Neuron (in vitro differentiated cells): ENCODE results near the gene STK11.
A peak's percentile ranks its signal among the peaks of the same experiment; 100 is the strongest.
"Not testable (repeated sequence)": the region's sequence is repeated elsewhere in the genome, so short reads cannot be mapped to it uniquely, and the experiment has no call there.

Experiments used
- H2AFZ ChIP-seq: one replicate; pipeline ENCODE4 v1.6.1; 2013; ENCODE audit warnings: low read depth, mild to moderate bottlenecking, inconsistent platforms, low read length, moderate library complexity
- H3K27me3 ChIP-seq: one replicate; pipeline ENCODE4 v1.6.1; 2013; ENCODE audit warnings: low read length; ENCODE audit not compliant: insufficient read depth
- H3K36me3 ChIP-seq: one replicate; pipeline ENCODE4 v1.6.1; 2013; ENCODE audit warnings: low read length; ENCODE audit not compliant: insufficient read depth
- H3K4me1 ChIP-seq: one replicate; pipeline ENCODE4 v1.6.1; 2013; ENCODE audit warnings: low read length; ENCODE audit not compliant: insufficient read depth
- H3K4me3 ChIP-seq: 2 replicates; pipeline ENCODE4 v1.5.1; 2013; ENCODE audit warnings: mild to moderate bottlenecking, low read length, moderate library complexity
- H3K9me3 ChIP-seq: one replicate; pipeline ENCODE4 v1.6.1; 2013; ENCODE audit warnings: low read length

STK11 gene

DNA sequence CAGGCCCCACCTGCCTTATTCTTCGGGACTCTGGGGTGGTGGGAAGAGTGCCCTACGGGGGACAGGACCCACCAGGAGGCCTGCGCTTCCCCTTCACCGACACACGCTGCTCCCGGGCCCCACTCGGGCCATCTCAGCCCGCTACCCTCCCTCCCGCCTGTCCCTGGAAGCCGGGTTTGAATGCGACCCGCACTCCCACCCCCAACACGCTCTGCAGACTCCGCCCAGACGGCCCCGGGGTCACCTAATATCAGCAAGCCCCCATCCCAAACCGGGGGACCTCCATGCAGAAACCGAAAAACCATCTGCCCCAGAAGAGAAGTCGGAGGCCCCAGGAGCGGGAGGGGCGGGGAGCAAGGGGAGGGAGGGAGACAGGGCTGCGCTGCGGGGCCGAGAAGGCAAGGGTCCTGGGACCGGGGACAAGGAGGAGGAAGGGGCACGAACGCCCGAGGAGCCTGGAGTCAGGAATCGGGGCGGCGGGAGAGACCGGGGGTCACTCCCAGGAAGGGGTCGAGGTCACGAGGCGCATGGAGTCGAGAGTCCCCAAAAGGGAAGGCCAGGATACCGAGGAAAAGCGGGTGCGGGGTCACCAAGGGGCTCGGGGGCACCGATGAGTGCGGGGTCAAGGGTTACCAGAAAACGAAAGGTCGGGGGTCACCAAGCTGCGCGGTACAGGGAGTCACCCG lies 32.3 kb upstream of the STK11 start:
- peak overlapping the region; percentile 98 for H3K4me3 ChIP-seq
- H3K9me3 ChIP-seq, result peaks cover 11% of the 10 kb centered on the region
- H3K4me1 ChIP-seq, result peaks cover 18% of the 10 kb centered on the region
- H2AFZ ChIP-seq, result peak overlapping the region; percentile 41
- H3K36me3 ChIP-seq, result no peaks in the 10 kb centered on the region
- no peaks in the 10 kb centered on the region for H3K27me3 ChIP-seq

DNA sequence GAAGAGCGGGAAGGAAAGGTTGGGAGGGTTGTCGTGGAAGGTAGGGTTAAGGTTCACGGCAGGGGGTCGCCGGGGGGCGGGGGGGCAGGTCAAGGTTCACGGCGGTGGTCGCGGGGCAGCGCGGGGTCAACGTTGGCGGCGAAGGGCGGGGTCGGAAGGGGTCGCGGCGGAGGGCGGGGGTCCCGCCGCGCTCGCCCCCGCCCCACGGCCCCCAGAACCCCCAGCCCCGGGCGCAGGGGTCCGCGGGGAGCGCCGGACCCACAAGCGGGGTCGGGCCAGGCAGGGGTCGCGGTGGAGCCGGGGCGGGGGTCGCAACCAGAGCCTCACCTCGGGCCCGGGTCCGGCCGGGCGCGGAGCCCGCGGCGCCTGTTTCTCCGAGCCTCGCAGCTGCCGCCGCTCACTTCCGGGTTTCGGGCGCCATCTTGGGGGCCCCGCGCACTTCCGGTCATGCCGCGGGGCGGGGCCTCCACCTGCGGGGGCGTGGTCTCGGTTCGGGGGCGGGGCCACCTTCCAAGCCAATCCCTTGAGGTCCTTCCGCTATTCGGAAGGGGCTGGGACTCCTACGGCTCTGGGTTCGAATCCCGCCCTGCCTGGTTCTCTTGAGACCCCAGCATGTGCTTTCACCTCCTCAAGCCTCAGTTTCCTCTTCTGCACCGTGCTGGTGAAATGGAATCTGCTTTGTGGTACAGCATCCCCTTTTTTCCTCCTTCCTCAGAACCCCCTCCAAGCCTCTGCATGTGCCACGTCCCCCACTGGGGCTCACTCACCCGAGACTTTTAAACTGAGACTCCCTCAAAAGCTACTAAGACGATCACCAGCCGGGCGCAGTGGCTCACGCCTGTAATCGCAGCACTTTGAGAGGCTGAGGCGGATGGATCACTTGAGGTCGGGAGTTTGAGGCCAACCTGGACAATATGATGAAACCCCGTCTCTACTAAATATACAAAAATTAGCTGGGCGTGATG lies 31.5 kb upstream of the STK11 start, which contains the start of gene SBNO2:
Gene SBNO2 (minus strand): TSS at position 424 of the 965 bp plus-strand sequence. CDS start 19,992 bp downstream, outside the sequence.
- Histone ChIP-seq H3K36me3 (no peaks in the 10 kb centered on the region), H3K27me3 (no peaks in the 10 kb centered on the region), H2AFZ (peak within 1 kb of the TSS; percentile 41), H3K9me3 (peaks cover 9% of the 10 kb centered on the region), H3K4me3 (peak within 1 kb of the TSS; percentile 98), H3K4me1 (peaks cover 18% of the 10 kb centered on the region)

DNA sequence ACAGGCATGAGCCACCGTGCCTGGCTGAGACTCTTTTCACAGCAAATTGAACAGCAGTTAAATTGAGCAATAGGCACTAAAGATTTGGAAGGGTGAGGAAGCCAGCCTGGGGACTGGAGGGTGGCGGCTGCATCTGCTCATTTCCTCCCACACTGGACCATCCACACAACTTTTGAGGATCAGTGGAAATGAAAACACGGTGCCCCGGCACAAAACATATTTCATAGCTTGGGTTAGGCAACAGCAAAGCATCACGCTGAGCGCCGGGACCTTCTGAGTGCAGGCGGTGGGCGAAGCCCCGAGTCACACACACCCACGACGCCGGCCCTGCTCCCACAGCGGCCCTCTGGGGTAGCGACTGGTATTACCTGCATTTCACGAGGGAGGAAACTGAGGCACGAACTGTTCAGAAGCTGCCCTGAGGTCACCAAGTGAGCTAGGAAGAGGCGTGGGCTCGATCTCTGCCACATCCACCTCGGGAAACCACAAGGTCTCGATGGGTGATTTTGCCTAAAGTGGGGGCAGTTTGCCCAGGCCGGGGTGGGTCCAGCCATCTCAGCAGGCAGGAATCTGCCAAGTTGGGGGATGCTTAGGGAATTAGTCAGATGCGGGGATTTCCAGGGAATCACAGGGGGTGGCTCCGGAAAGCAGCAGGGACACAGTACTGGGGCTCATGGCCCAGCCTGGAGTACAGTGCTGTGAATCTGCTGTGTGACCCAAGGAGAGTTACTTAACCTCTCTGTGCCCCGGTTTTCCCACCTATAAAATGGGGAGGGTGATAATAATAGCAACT lies 28.1 kb upstream of the STK11 start:
- H3K36me3 ChIP-seq, result no peaks in the 10 kb centered on the region
- peaks cover 2% of the 10 kb centered on the region for H3K27me3 ChIP-seq
- no peak overlapping the region for H3K4me3 ChIP-seq
- H3K4me1 ChIP-seq, result peaks cover 13% of the 10 kb centered on the region
- H3K9me3 ChIP-seq, result no peaks in the 10 kb centered on the region
- no peak overlapping the region for H2AFZ ChIP-seq

DNA sequence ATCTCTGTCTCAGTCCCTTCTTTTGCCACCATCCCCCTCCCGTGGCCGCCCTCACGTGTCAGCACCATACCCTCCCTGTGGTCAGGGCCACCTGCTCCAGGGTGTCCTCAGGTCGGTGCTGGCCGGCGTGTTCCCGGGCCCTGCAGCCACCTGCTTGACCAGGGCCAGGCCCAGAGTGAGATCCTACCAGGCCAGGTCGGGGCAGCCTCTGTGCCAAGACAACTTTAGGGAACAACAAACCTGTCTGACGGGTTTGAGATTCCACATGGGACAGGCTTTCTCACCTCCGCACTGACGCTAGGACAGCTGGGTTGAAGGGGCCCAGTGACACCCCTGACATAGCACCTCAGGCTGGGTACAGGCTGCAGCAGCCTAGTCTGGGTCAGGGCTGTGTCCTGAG lies 24.0 kb upstream of the STK11 start:
- Histone ChIP-seq H3K27me3 (peaks cover 2% of the 10 kb centered on the region), H3K4me3 (no peak overlapping the region), H3K4me1 (peaks cover 5% of the 10 kb centered on the region), H2AFZ (no peak overlapping the region), H3K36me3 (no peaks in the 10 kb centered on the region), H3K9me3 (no peaks in the 10 kb centered on the region)

DNA sequence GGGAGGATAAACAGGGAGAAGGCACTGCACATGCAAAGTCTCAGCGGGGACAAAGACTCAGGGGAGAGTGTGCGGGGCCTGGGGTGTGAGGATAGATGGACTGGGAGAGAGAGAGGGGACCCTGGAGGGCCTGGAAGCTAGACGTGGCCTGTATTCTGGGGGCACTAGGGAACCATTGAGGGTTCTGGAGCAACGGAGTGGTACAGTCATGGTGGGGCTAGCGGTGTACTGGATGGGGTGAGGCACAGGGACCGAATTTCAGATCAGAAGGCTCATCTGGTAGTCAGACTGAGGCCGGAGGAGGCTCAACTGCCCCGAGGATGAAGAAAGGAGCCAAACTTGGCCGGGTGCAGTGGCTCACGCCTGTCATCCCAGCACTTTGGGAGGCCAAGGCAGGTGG lies 23.5 kb upstream of the STK11 start:
- peaks cover 2% of the 10 kb centered on the region for H3K27me3 ChIP-seq
- no peak overlapping the region for H2AFZ ChIP-seq
- H3K4me3 ChIP-seq, result no peak overlapping the region
- H3K36me3 ChIP-seq, result no peaks in the 10 kb centered on the region
- no peaks in the 10 kb centered on the region for H3K9me3 ChIP-seq
- peaks cover 5% of the 10 kb centered on the region for H3K4me1 ChIP-seq

DNA sequence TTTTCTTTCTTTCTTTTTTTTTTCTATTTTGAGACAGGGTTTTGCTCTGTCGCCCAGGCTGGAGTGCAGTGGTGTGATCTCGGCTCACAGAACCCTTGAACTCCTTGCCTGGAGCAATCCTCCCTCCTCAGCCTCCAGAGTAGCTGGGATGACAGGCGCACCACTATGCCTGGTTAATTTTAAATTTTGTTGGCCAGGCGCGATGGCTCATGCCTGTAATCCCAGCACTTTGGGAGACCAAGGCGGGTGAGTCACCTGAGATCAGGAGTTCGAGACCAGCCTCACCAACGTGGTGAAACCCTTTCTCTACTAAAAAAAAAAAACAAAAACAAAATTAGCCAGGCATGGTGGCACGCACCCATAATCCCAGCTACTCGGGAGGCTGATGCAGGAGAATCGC lies 22.9 kb upstream of the STK11 start:
- no peak overlapping the region for H2AFZ ChIP-seq
- H3K9me3 ChIP-seq, result no peaks in the 10 kb centered on the region
- H3K27me3 ChIP-seq, result peaks cover 2% of the 10 kb centered on the region
- H3K4me1 ChIP-seq, result peaks cover 5% of the 10 kb centered on the region
- no peak overlapping the region for H3K4me3 ChIP-seq
- H3K36me3 ChIP-seq, result no peaks in the 10 kb centered on the region

DNA sequence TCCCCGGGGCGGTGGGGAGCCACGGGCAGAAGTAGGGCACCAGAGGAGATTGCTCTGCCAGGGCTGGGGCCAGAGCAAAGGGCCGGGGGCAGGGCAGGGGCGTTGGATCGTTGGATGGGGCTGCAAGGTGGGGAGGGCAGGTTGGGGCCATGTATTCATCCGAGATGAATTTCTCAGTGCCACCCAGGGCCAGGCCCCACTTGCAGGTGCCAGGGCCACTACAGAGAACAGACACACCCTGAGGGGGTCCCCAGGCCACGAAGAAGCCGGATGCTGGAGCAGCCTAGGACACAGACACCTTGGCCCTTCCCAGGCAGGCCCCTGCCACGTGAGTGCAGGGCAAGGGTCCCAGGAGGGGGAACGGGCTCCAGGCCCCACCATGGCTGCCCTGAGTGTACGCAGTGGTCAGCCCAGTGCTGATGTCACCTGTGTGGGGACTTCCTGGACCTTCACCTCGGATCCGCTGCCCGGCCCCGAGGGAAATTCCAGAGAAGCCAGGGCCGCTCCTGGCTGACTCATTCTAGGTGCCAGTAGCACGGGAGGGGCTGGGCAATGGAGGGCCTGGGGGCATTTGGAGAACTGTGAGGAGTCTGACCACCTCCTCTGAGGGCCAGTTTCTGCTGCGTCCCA lies 21.9 kb upstream of the STK11 start:
- no peak overlapping the region for H3K4me3 ChIP-seq
- H2AFZ ChIP-seq, result no peak overlapping the region
- H3K4me1 ChIP-seq, result peaks cover 5% of the 10 kb centered on the region
- no peaks in the 10 kb centered on the region for H3K9me3 ChIP-seq
- peaks cover 2% of the 10 kb centered on the region for H3K27me3 ChIP-seq
- no peaks in the 10 kb centered on the region for H3K36me3 ChIP-seq

DNA sequence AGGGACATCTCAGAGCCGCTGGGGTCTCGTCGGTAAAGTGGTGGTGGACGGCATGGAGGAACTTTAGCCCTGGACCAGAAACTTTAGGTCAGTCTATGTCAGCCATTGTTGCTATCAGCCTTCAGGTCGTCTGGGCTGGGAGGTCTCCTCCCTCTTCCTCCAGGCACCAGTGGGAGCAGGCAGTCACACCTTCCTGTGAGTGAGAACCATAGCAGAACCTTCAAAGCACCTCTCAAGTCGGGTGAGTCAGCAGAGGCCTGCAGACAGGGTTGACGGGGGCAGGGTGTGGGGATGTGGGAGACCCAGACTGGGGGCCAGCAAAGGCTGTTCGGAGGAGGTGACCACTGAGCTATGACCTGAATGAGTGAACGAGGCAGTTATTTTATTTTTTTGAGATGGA lies 16.2 kb upstream of the STK11 start:
- Histone ChIP-seq H3K9me3 (no peaks in the 10 kb centered on the region), H2AFZ (no peak overlapping the region), H3K4me1 (no peaks in the 10 kb centered on the region), H3K36me3 (no peaks in the 10 kb centered on the region), H3K27me3 (no peaks in the 10 kb centered on the region), H3K4me3 (no peak overlapping the region)

DNA sequence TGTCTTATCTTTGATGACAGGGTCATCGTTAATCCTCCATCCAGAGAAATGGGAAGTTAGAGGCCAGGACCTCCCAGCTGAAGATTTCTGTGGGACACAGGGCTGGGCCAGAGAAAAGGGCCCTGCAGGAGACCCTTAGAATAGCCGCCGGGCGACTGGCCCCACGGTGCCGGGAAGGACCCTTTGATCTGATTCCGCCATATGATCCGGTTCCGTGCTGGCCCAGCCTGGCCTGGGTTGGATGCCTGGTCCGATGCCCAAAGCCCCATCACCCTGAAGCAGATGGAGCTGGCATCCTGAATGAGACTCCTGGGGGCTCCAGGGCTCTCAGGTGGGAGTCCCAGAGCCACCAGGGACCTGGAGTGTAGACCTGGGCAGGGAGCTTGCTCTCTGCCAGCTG lies 6.0 kb upstream of the STK11 start:
- Histone ChIP-seq H3K36me3 (no peaks in the 10 kb centered on the region), H3K4me3 (no peak overlapping the region), H3K4me1 (no peaks in the 10 kb centered on the region), H3K9me3 (no peaks in the 10 kb centered on the region), H3K27me3 (no peaks in the 10 kb centered on the region), H2AFZ (no peak overlapping the region)

DNA sequence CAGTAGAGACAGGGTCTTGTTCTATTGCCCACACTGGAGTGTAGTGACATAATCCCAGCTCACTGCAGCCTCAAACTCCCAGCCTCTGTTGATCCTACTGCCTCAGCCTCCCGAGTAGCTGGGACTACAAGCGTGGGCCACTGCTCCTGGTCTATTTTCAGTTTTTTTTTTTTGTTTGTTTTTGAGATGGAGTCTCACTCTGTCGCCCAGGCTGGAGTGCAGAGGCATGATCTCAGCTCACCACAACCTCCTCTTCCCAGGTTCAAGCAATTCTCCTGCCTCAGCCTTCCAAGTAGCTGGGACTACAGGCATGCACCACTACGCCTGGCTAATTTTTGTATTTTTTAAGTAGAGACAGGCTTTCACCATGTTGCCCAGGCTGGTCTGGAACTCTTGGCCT lies 5.0 kb upstream of the STK11 start:
- H3K36me3 ChIP-seq, H3K27me3 ChIP-seq, H3K9me3 ChIP-seq, H3K4me1 ChIP-seq, H2AFZ ChIP-seq, H3K4me3 ChIP-seq: not testable (repeated sequence)

DNA sequence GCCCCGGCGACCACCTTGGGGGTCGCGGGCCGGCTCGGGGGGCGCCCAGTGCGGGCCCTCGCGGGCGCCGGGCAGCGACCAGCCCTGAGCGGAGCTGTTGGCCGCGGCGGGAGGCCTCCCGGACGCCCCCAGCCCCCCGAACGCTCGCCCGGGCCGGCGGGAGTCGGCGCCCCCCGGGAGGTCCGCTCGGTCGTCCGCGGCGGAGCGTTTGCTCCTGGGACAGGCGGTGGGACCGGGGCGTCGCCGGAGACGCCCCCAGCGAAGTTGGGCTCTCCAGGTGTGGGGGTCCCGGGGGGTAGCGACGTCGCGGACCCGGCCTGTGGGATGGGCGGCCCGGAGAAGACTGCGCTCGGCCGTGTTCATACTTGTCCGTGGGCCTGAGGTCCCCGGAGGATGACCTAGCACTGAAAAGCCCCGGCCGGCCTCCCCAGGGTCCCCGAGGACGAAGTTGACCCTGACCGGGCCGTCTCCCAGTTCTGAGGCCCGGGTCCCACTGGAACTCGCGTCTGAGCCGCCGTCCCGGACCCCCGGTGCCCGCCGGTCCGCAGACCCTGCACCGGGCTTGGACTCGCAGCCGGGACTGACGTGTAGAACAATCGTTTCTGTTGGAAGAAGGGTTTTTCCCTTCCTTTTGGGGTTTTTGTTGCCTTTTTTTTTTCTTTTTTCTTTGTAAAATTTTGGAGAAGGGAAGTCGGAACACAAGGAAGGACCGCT lies 729 bp downstream of the STK11 start:
- Histone ChIP-seq H3K27me3 (no peaks in the 10 kb centered on the region), H3K4me3 (peak overlapping the region; percentile 60), H3K36me3 (peaks cover 5% of the 10 kb centered on the region), H3K9me3 (no peaks in the 10 kb centered on the region), H2AFZ (no peak overlapping the region), H3K4me1 (peaks cover 24% of the 10 kb centered on the region)

DNA sequence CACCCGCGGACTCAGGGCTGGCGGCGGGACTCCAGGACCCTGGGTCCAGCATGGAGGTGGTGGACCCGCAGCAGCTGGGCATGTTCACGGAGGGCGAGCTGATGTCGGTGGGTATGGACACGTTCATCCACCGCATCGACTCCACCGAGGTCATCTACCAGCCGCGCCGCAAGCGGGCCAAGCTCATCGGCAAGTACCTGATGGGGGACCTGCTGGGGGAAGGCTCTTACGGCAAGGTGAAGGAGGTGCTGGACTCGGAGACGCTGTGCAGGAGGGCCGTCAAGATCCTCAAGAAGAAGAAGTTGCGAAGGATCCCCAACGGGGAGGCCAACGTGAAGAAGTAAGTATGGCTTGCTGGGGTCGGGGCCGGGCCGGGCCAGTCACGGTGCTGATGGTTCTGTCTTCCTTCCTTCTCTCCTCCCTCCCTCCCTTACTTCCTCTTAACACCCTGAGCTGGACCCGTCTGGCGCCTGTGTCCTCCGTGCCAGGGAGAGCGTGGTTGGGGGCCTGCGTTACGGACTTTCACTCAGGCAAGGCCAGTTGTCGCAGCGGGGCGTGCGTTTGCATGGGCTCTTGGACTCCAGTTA lies 1.4 kb downstream of the STK11 start:
- H3K36me3 ChIP-seq, result peaks cover 5% of the 10 kb centered on the region
- H3K4me1 ChIP-seq, result peaks cover 24% of the 10 kb centered on the region
- no peaks in the 10 kb centered on the region for H3K9me3 ChIP-seq
- H3K4me3 ChIP-seq, result peak overlapping the region; percentile 60
- H2AFZ ChIP-seq, result no peak overlapping the region
- no peaks in the 10 kb centered on the region for H3K27me3 ChIP-seq
